Lower leg skin (tissue), 3 donors: ENCODE results near the gene BNC1.

ENCODE experiments used
- CTCF ChIP-seq, 3 donors: fragments of 450-650 bp; IDR thresholded peaks; one replicate each; pipeline ENCODE4 v1.5.1; 2016; ENCODE audit warnings: antibody characterized with exemption in 3 of 3, mild to moderate bottlenecking in 3 of 3, moderate library complexity in 2 of 3
- POLR2A ChIP-seq, 2 donors: fragments of 450-650 bp; IDR thresholded peaks; one replicate each; pipeline ENCODE4 v1.6.1; 2016 to 2017; ENCODE audit warnings: antibody characterized with exemption in 2 of 2, mild to moderate bottlenecking in 1 of 2, moderate library complexity in 1 of 2

GRCh38 chr15:83249030-83249343 is 35.5 kb downstream of the BNC1 start:
- no peak for TF ChIP-seq POLR2A (IDR thresholded peaks at IDR 0.05)
- no peak for TF ChIP-seq CTCF (IDR thresholded peaks at IDR 0.05)
